Osteoblast (primary cell): ENCODE measurements around the gene OSBPL6. TPM values are rescaled to one million over a fixed set of nuclear protein-coding genes. Genes with fewer than 3 reads are reported as not detected.

Experiments used
- DNase-seq: peaks from one replicate; pipeline ENCODE4 v3.0.0; 2011; ENCODE audit warnings: low spot score, mixed read lengths; ENCODE audit not compliant: insufficient read length; ENCODE audit errors: missing footprints
- H2AFZ ChIP-seq: 2 replicates; pipeline ENCODE4 v1.6.0; 2011; ENCODE audit warnings: mild to moderate bottlenecking, low read length
- H3K27ac ChIP-seq: 2 replicates; pipeline ENCODE4 v1.5.1; 2011; ENCODE audit warnings: mild to moderate bottlenecking, low read depth, low read length, moderate library complexity
- H3K27me3 ChIP-seq: 2 replicates; pipeline ENCODE4 v1.6.0; 2012; ENCODE audit warnings: mild to moderate bottlenecking, control low read depth, inconsistent platforms, low read length, moderate library complexity; ENCODE audit not compliant: insufficient read depth
- H3K36me3 ChIP-seq: 2 replicates; pipeline ENCODE4 v1.5.1; 2011; ENCODE audit warnings: mild to moderate bottlenecking, low read length, control low read depth, moderate library complexity; ENCODE audit not compliant: insufficient read depth
- H3K4me1 ChIP-seq: 2 replicates; pipeline ENCODE4 v1.5.1; 2011; ENCODE audit warnings: mild to moderate bottlenecking, low read length, control low read depth, moderate library complexity; ENCODE audit not compliant: insufficient read depth
- H3K4me2 ChIP-seq: 2 replicates; pipeline ENCODE4 v1.6.0; 2011; ENCODE audit warnings: mild to moderate bottlenecking, low read length; ENCODE audit not compliant: insufficient read depth
- H3K4me3 ChIP-seq: fragments of 200-600 bp; sonication (generic); 3 replicates; pipeline ENCODE4 v1.5.1; 2012; ENCODE audit warnings: mild to moderate bottlenecking, low read length, inconsistent platforms; ENCODE audit not compliant: insufficient read depth
- H3K79me2 ChIP-seq: 2 replicates; pipeline ENCODE4 v1.6.0; 2012; ENCODE audit warnings: mild to moderate bottlenecking, low read length, control low read depth, inconsistent platforms; ENCODE audit not compliant: insufficient read depth
- H3K9me3 ChIP-seq: 2 replicates; pipeline ENCODE4 v1.5.1; 2011; ENCODE audit warnings: low read depth, low read length, control low read depth
- H4K20me1 ChIP-seq: 2 replicates; pipeline ENCODE4 v1.6.0; 2012; ENCODE audit warnings: mild to moderate bottlenecking, low read length, control low read depth; ENCODE audit not compliant: insufficient read depth
- total RNA-seq: library from RNA; depleted of rRNA; stranded (reverse); fragments of >200 nt; gene quantifications from 2 replicates; pipeline ENCODE4 v1.2.3, GENCODE V29; 2012
- TF ChIP-seq, protein P1 (sequence below): IDR thresholded peaks from 2 replicates; pipeline ENCODE4 v1.5.1; 2011; ENCODE audit warnings: mild to moderate bottlenecking, low read depth, low read length, moderate library complexity; ENCODE audit errors: extremely low read depth

Gene OSBPL6
- total RNA-seq, 1 donor = 5.4 TPM

DNA sequence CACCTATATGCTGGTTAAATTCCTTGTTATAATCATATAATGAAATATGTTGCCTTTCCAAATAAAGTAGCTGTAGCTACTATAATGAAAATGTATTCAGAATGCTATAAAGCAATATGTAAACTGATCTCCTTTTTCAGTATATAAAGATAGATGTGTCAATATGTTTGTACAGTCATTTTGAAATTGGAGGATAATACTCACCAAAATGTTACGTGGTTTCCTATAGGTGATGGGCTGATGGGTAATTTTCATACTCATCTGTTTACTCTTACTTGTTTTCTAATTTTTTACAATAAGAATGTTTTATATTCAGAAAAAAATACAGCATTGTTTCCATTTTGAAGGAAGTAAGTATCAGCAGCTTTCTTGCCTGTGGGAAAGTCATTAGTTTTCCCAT is 186.5 kb downstream of the OSBPL6 start:
- Histone ChIP-seq H3K4me3 (no peak overlapping the region), H3K9me3 (no peaks in the 10 kb centered on the region)
- TF ChIP-seq, protein P1, sequence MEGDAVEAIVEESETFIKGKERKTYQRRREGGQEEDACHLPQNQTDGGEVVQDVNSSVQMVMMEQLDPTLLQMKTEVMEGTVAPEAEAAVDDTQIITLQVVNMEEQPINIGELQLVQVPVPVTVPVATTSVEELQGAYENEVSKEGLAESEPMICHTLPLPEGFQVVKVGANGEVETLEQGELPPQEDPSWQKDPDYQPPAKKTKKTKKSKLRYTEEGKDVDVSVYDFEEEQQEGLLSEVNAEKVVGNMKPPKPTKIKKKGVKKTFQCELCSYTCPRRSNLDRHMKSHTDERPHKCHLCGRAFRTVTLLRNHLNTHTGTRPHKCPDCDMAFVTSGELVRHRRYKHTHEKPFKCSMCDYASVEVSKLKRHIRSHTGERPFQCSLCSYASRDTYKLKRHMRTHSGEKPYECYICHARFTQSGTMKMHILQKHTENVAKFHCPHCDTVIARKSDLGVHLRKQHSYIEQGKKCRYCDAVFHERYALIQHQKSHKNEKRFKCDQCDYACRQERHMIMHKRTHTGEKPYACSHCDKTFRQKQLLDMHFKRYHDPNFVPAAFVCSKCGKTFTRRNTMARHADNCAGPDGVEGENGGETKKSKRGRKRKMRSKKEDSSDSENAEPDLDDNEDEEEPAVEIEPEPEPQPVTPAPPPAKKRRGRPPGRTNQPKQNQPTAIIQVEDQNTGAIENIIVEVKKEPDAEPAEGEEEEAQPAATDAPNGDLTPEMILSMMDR = no peak

DNA sequence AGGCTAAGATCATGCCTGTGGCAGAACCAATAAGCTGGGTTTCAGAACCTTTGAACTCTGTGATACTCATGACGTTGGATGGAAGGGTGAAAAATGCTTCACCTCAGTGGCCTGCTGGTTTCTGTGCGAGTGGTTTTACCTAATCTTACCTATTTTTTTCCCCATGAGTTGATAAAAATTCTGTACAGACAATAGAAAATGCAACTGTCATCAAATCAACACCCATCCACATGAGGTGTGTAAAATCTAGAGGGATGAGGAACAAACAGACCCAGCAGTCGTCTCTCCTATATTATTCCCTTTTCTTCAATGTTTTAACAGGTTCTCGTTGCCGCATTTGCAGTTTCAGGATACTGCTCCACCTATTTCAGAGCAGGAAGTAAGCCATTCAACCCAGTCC is 189.4 kb downstream of the OSBPL6 start:
- no peaks in the 10 kb centered on the region for H3K36me3 ChIP-seq
- no peaks in the 10 kb centered on the region for H3K79me2 ChIP-seq
- H3K4me3 ChIP-seq = no peak overlapping the region
- H2AFZ ChIP-seq = no peak overlapping the region
- H3K4me2 ChIP-seq = no peak overlapping the region
- TF ChIP-seq, protein P1 = no peak
- DNase-seq = no peak
- H4K20me1 ChIP-seq = no peaks in the 10 kb centered on the region
- H3K27me3 ChIP-seq = no peaks in the 10 kb centered on the region
- no peak overlapping the region for H3K27ac ChIP-seq
- H3K4me1 ChIP-seq = peaks cover 14% of the 10 kb centered on the region
- no peaks in the 10 kb centered on the region for H3K9me3 ChIP-seq

More for the DNA sequence above, 186.5 kb downstream of the OSBPL6 start:
- Histone ChIP-seq H3K27ac (no peak overlapping the region), H3K4me2 (no peak overlapping the region), H3K79me2 (no peaks in the 10 kb centered on the region), H2AFZ (no peak overlapping the region), H3K36me3 (no peaks in the 10 kb centered on the region), H4K20me1 (no peaks in the 10 kb centered on the region), H3K27me3 (no peaks in the 10 kb centered on the region), H3K4me1 (peaks cover 3% of the 10 kb centered on the region)
- DNase-seq = no peak

DNA sequence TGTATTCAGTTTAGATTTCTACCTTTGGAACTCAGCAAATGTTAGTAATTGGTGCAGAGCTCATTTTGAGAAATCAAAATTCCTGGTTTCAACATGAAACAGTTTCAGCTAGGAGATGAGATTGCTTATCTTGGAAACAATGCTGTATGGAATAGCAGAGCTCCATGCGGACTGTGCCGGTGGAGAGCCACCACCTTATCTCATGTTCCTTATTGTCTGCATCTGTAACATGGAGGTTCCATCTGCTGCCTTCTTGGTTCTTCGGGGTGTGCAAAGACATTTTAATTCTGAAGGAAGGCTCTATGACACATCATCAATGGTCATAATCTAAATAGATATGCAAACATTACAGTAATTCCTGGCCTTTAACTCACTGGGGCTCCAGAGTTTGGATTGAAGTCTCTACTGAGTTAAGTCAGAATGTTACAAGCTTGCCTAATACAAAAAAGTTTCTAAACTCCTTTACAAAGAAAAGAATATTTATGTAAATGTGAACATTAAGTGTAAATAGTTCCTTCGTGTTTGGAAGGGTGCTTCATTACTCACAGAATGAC is 191.4 kb downstream of the OSBPL6 start:
- H3K27me3 ChIP-seq = no peaks in the 10 kb centered on the region
- no peaks in the 10 kb centered on the region for H3K79me2 ChIP-seq
- H3K4me3 ChIP-seq = no peak overlapping the region
- no peaks in the 10 kb centered on the region for H3K36me3 ChIP-seq
- no peaks in the 10 kb centered on the region for H4K20me1 ChIP-seq
- H3K9me3 ChIP-seq = no peaks in the 10 kb centered on the region
- peaks cover 14% of the 10 kb centered on the region for H3K4me1 ChIP-seq
- no peak overlapping the region for H3K4me2 ChIP-seq
- peak overlapping the region; percentile 48 for H2AFZ ChIP-seq
- H3K27ac ChIP-seq = peak overlapping the region; percentile 48
- TF ChIP-seq, protein P1 = no peak
- DNase-seq = peak; percentile 37

DNA sequence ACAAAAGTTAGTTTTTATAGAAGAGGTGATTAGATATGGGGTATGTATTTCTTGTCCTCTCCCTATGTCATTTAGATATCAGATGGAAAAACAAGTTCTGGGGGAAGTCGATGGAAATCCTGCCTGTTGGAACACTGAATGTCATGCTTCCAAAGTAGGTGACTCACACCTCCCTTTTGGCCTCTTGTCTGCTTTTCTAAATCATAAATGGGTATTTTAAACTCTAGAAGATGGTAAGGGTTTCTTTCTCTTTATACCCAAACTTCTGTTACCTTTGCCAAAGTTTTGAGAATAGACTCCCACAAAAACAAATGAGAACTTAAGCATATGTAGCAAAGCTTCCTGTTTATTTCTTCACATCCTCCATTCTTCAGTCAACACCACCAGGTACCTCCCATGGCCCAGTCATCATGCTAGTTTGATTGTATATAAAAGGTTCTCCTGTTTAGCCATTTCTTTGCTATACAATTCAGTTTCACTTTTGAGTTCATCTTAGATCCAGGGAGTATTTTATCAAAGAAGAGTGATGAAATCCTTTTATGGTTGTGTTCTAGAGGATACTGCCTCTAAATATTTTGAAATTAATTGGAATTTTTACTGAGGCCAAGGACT is 192.8 kb downstream of the OSBPL6 start:
- TF ChIP-seq, protein P1 = no peak
- Histone ChIP-seq H4K20me1 (no peaks in the 10 kb centered on the region), H3K9me3 (no peaks in the 10 kb centered on the region), H3K79me2 (no peaks in the 10 kb centered on the region), H3K4me2 (peak overlapping the region; percentile 41), H2AFZ (peak overlapping the region; percentile 57), H3K27ac (peak overlapping the region; percentile 20), H3K27me3 (no peaks in the 10 kb centered on the region), H3K4me1 (peaks cover 14% of the 10 kb centered on the region), H3K4me3 (no peak overlapping the region), H3K36me3 (no peaks in the 10 kb centered on the region)
- no peak for DNase-seq
